Choroid plexus epithelial cell (primary cell): Measurements from ENCODE around the gene KRTAP4-2.
"Not testable (repeated sequence)": the region's sequence is repeated elsewhere in the genome, so short reads cannot be mapped to it uniquely, and the experiment has no call there.

ENCODE experiments used
- DNase-seq: peaks from one replicate; pipeline ENCODE4 v3.0.0-alpha.2; 2010; ENCODE audit warnings: low read depth
- H3K4me3 ChIP-seq: 2 replicates; pipeline ENCODE4 v1.5.1; 2011; ENCODE audit warnings: low read depth, mild to moderate bottlenecking, control low read depth, low read length, moderate library complexity
- TF ChIP-seq, protein P1 (sequence below): conservative IDR thresholded peaks from 2 replicates; pipeline ENCODE4 v1.5.1; 2011; ENCODE audit warnings: low read depth, mild to moderate bottlenecking, control low read depth, inconsistent platforms, low read length, moderate library complexity

The KRTAP4-2 gene

DNA sequence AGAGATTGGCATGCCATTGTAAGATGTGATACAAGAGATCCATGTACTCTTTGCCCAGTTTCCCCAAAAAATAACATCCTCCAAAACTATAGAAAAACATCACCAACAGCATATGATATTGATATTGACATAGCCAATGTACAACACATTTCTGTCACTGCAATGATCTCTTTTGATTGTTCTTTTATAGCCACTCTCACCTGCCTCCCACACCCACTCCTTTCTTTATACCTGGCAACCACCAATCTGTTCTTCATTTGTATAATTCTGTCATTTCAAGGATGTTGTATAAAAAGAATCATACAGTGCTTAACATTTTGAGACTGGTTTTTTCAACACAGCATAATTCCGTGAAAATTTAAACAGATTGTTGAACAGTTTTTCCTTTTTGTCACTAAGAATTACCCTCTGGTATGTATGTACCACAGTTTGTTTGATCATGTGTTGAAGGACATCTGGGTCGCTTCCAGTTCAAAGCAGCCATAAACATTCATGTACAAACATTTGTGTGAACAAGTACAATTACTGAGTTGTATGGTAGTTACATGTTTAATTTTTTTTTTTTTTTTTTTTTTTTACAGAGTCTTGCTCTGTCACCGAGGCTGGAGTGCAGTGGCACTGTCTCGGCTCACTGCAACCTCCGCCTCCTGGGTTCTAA is 21.5 kb upstream of the KRTAP4-2 start:
- TF ChIP-seq, protein P1, sequence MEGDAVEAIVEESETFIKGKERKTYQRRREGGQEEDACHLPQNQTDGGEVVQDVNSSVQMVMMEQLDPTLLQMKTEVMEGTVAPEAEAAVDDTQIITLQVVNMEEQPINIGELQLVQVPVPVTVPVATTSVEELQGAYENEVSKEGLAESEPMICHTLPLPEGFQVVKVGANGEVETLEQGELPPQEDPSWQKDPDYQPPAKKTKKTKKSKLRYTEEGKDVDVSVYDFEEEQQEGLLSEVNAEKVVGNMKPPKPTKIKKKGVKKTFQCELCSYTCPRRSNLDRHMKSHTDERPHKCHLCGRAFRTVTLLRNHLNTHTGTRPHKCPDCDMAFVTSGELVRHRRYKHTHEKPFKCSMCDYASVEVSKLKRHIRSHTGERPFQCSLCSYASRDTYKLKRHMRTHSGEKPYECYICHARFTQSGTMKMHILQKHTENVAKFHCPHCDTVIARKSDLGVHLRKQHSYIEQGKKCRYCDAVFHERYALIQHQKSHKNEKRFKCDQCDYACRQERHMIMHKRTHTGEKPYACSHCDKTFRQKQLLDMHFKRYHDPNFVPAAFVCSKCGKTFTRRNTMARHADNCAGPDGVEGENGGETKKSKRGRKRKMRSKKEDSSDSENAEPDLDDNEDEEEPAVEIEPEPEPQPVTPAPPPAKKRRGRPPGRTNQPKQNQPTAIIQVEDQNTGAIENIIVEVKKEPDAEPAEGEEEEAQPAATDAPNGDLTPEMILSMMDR, result no peak
- DNase-seq, result no peak
- H3K4me3 ChIP-seq, result no peak overlapping the region

GRCh38 chr17:41196068-41196467 is 18.0 kb upstream of the KRTAP4-2 start:
- no peak overlapping the region for H3K4me3 ChIP-seq
- DNase-seq, result no peak
- TF ChIP-seq, protein P1, result no peak

- TF ChIP-seq, protein P1, result no peak
- H3K4me3 ChIP-seq, result no peak overlapping the region
- DNase-seq, result no peak
Measured at GRCh38 chr17:41190328-41190727, 12.3 kb upstream of the KRTAP4-2 start.

DNA sequence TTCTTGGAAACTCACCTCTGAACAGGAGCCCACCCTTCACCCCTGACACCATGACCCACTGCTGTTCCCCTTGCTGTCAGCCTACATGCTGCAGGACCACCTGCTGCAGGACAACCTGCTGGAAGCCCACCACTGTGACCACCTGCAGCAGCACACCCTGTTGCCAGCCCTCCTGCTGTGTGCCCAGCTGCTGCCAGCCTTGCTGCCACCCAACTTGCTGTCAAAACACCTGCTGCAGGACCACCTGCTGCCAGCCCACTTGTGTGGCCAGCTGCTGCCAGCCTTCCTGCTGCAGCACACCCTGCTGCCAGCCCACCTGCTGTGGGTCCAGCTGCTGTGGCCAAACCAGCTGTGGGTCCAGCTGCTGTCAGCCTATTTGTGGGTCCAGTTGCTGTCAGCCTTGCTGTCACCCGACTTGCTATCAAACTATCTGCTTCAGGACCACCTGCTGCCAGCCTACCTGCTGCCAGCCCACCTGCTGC is 11.9 kb upstream of the KRTAP4-2 start, which contains the start of gene KRTAP9-1:
TSS of gene KRTAP9-1 (plus strand) at position 51 of the 482 bp plus-strand sequence. CDS start at position 51, 0 bp downstream.
- H3K4me3 ChIP-seq, DNase-seq: not testable (repeated sequence)

GRCh38 chr17:41186872-41187271 is 8.9 kb upstream of the KRTAP4-2 start:
- H3K4me3 ChIP-seq, result no peak overlapping the region
- DNase-seq, result no peak

DNA sequence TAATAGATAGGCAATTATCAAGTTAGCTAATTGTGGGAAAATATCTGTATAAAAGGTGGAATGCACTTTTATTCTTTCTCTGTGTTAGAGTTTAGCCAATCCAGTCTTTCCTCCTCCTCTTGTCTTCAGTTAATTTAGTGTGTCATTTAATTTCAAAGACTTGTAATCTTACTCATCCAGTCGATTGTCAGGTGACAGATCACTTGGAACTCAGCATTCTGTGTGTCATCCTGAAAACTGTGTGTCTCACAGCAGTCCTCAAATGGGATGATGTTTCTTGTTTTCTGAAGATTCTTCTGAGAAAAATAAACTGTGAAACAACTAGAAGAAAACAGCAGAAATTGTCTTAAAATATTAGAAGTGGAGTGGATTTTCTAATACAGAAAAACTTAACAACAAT is 7.0 kb upstream of the KRTAP4-2 start:
- TF ChIP-seq, protein P1, result no peak

More at GRCh38 chr17:41186872-41187271, 8.9 kb upstream of the KRTAP4-2 start:
- TF ChIP-seq, protein P1, result no peak

GRCh38 chr17:41184480-41184961 is 6.5 kb upstream of the KRTAP4-2 start, which contains the start of gene KRTAP4-1:
TSS of gene KRTAP4-1 (minus strand) at chr17:41184911. CDS start at chr17:41184854, 57 bp downstream.
- TF ChIP-seq, protein P1, result no peak
- DNase-seq, result no peak
- no peak within 1 kb of the TSS for H3K4me3 ChIP-seq

More for the DNA sequence above, 7.0 kb upstream of the KRTAP4-2 start:
- H3K4me3 ChIP-seq, result no peak overlapping the region
- no peak for DNase-seq
